ENCODE data around the gene RFLNA.
"Not testable (repeated sequence)": the region's sequence is repeated elsewhere in the genome, so short reads cannot be mapped to it uniquely, and the experiment has no call there.

RFLNA gene

GRCh38 chr12:124315372-124316044, 20.6 kb downstream of the RFLNA start:
- H3K4me3 ChIP-seq (ENCODE audit: low read depth, low read length) = no peak overlapping the region
- DNase-seq (ENCODE audit: low read depth) = no peak

DNA sequence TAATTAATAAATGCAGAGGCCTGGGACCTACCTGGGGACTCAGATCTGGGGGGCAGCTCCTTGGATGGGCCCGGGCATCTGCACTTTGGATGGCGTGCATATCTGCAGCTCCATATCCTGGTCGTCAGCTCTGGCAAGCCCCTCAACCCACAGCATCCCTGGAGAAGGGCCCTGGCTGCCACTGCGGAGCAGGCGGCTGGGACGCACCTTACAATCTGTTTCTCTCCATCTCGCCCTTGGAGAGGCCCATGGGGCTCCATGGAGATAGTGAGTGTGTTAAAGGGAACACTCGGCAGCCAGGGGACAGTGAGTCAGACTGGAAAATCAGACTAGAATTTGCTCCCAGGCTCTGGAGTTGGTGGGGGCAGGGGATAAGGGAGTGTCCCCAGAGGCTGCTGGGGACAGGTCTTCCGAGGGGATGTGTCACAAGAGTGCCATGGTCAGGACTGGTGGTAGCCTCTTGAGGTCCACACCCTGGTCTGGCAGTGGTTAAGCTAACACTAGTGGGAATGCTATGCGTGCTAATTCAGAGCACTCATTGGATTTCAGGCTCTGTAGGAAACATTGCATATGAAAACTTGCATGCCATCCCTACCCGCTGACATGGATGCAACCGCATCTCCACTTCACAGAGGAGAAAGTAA, 21.5 kb downstream of the RFLNA start:
- DNase-seq (ENCODE audit: low read depth) = no peak
- no peak overlapping the region for H3K4me3 ChIP-seq (ENCODE audit: low read depth, low read length)

- H3K4me3 ChIP-seq (ENCODE audit: low read depth, low read length) = no peak overlapping the region
- DNase-seq (ENCODE audit: low read depth) = no peak
Observed at GRCh38 chr12:124317400-124317799, 22.5 kb downstream of the RFLNA start.

DNA sequence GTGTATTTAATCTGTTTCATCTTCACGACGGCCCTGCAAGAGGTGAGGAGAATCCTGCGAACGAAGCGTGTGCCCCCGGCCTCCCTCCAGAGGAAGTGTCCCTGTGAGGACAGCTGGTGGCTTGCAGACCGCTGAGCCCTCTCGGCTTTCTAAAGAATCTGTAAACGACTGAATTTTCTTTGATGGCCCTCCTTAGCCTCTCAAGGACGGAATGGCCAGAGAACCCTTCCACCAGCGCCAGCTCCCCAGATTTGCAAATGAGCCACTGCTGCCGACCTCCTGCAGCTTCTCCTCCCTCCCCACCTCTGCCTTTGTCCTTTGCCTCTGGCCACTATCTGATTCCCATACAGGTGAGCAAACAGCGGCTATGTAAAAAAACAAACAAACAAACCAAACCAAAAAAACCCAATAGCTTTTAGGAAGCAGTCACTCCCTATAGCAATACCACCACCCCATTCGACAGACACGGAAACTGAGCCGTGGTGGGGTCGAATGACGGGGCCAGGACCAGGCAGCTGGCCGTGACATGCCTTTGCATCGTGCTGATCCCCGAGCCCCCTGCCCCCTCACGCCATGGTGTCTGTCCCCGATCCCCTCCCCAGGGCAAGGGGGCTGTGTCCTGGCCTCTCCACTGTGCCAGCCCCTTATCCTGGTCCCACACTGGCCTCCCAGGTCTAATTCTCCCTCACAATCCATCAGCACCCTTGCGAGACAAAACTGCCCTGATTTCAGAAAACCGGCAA, 23.6 kb downstream of the RFLNA start:
- no peak for DNase-seq (ENCODE audit: low read depth)
- H3K4me3 ChIP-seq (ENCODE audit: low read depth, low read length) = no peak overlapping the region

GRCh38 chr12:124319368-124320050, 24.6 kb downstream of the RFLNA start:
- DNase-seq (ENCODE audit: low read depth) = no peak
- no peak overlapping the region for H3K4me3 ChIP-seq (ENCODE audit: low read depth, low read length)

GRCh38 chr12:124321040-124321481, 26.2 kb downstream of the RFLNA start:
- no peak overlapping the region for H3K4me3 ChIP-seq (ENCODE audit: low read depth, low read length)
- DNase-seq (ENCODE audit: low read depth) = no peak

DNA sequence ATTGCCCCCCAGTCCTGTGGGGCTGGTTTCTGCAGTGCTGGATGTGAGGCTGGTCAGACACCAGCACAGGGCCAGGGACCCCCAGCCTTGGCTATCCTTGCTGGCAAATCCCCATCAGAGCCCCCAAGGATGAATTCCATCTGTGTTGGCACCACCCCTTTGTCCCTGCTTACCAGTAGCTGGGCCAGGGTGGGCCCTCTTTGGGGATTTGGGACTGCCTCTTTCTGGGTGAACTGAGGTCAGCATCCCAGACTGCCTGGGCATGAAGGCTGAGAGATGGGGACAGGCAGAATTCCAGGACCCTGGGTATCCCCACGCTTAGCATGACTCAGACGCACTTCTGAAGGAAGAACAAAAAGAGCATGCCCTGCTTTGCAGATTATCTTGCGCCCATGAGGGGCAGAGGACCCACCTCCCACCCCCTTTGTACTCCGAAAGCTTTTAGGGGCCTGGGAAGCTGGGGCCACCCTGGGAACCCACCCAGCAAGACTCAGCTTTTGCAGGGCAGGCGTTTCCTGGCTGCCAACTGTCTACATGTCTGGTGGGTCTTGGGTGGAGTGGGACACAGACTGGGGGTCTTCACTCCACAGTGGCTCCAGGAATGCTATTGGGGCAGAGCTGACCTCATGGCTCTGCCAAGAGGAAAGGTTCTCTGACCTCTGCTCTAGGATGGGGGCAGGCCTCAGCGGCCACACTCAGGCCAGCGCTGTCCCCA, 26.8 kb downstream of the RFLNA start:
- DNase-seq (ENCODE audit: low read depth) = no peak

GRCh38 chr12:124322271-124322998, 27.5 kb downstream of the RFLNA start:
- DNase-seq (ENCODE audit: low read depth) = no peak
- no peak overlapping the region for H3K4me3 ChIP-seq (ENCODE audit: low read depth, low read length)

More for the DNA sequence above, 26.8 kb downstream of the RFLNA start:
- no peak overlapping the region for H3K4me3 ChIP-seq (ENCODE audit: low read depth, low read length)

DNA sequence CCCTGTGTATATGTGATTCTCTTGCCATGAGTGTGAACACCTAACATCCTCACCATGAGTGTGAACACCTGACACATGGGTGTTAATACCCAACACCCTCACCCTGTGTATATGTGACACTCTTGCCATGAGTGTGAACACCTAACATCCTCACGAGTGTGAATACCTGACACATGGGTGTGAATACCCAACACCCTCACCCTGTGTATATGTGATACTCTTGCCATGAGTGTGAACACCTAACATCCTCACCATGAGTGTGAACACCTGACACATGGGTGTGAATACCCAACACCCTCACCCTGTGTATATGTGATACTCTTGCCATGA, 28.1 kb downstream of the RFLNA start:
- not testable (repeated sequence) for DNase-seq (ENCODE audit: low read depth); H3K4me3 ChIP-seq (ENCODE audit: low read depth, low read length)

DNA sequence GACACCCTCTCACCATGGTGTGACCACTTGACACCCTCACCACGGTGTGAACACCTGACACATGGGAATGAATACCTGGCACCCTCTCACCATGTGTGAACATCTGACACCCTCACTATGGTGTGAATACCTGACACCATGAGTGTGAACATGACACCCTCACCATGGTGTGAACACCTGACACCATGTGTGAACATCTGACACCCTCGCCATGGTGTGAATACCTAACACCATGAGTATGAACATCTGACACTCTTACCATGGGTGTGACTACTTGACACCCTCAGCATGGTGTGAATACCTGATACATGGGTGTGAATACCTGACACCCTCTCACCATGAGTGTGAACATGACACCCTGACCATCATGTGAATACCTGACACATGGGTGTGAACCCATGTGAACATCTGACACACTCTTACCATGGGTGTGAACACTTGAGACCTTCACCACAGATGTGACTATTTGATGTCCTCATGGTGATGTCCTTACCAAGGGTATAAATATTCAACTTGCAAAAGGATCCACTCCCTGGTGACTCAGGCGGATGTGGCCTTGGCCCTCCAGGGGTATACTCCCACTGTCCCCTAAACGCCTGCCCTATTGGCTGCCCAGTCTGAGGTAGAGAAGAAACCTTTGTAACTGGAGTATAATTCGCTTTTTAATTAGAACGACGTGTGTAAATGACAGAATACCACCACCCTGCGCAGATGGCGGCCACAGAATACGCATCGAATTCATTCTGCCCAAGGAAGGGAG, 29.1 kb downstream of the RFLNA start:
- H3K4me3 ChIP-seq (ENCODE audit: low read depth, low read length) = no peak overlapping the region
- DNase-seq (ENCODE audit: low read depth) = no peak

DNA sequence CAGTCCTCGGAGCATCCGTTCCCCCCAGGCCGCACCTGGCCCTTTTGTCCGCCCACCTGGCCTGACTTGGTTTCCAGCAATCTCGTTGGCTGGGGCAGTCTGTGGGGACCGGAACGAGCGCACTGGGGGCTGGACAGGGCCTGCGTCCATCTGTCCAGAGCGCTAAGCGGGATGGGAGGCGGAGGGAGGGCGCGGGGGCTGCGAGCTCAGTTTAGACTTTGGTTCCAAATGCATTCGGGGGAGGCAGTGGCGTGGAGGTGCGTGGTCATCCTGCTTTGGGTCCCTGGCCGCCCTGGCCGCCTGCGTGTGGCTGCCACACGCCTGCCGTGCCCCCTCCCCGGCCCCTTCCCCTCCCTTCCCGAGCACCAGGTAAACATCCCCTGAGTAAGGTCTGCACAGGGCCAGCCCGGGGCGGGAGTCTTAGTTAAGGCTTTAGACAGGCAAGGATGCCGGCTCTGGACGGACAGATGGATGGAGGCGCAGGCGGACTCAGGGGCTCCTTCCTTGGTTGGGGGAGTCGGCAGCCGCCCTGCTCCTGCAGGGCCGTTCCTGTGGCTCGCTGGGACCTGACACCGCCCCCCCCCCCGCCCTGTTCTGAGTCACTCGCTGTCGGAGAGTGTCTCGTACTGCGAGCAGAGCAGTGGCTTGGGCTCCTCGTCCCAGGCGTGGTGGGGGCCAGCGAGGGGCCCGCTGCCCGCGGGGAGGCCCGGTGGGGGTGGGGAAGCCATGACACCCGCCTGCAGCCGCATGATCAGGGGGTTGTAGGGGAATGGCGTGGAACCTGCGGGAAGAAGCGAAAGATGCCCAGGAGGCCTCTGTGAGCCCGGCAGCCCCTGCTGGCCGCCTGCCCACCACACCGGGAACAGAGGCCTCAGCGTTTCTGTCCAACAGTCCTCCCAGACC, 30.2 kb downstream of the RFLNA start:
- no peak for DNase-seq (ENCODE audit: low read depth)
- H3K4me3 ChIP-seq (ENCODE audit: low read depth, low read length) = no peak overlapping the region

- no peak for DNase-seq (ENCODE audit: low read depth)
- no peak overlapping the region for H3K4me3 ChIP-seq (ENCODE audit: low read depth, low read length)
Observed at GRCh38 chr12:124326104-124326503, 31.2 kb downstream of the RFLNA start.

- no peak overlapping the region for H3K4me3 ChIP-seq (ENCODE audit: low read depth, low read length)
- DNase-seq (ENCODE audit: low read depth) = no peak
Observed at GRCh38 chr12:124326871-124327270, 32.0 kb downstream of the RFLNA start.

DNA sequence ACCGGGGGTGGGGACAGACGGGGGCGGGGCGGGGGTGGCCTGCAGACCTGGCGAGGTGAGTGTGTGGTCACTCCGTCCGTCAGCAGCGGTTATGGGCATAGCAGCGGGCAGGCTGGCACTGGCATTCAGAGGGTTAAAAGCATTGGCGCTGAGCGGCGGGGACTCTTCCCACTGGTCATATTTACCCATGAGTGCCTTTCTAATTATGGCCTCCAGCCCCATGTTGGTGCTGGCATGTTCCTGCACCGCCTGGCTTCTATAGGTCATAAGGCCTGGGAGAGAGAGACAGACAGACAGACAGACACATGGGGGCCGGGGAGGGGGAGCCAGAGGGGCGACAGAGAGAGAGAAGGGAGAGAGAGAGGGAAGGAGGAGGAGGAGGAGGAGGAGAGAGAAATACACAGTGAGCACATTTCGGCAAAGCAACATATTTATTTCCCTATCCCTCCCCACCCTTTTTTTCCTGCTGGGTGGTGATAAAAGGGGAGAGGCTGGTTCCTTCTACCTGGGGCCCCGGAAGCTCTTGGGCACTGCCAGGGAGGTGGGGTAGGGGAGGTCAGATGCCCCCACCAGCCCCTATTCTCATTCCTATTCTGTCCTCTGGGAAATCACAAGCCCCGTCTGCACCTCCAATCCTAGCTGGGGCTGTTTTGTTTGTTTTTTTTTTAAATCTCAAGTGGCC, 32.6 kb downstream of the RFLNA start:
- no peak for DNase-seq (ENCODE audit: low read depth)
- H3K4me3 ChIP-seq (ENCODE audit: low read depth, low read length) = no peak overlapping the region

DNA sequence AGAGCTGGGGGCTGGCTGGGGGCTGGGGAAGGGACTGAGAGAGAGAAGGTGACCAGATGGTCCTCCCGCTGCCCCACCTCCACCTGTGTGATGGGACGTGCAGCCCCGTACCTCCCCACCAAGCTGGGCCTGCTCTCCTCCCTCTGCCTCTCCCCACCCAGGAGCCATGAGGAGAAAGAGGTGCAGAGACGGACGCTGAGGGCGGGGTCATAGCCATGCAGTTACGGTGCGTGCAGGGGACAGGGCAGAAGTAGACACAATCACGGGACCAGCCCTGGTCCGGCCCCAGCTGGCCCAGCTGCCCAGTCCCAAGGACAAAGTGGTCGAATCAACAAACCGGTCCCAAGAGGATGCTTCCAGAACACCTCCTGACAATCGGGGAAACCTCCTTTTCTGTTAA, 33.2 kb downstream of the RFLNA start:
- H3K4me3 ChIP-seq (ENCODE audit: low read depth, low read length) = no peak overlapping the region
- no peak for DNase-seq (ENCODE audit: low read depth)

- no peak overlapping the region for H3K4me3 ChIP-seq (ENCODE audit: low read depth, low read length)
- DNase-seq (ENCODE audit: low read depth) = no peak
Observed at GRCh38 chr12:124328636-124329035, 33.7 kb downstream of the RFLNA start.

Data from skeletal muscle cell (primary cell).